GM19238 (cell line): ENCODE data around the gene ZDBF2.
A peak's percentile ranks its signal among the peaks of the same experiment; 100 is the strongest.
"Not testable (repeated sequence)": the region's sequence is repeated elsewhere in the genome, so short reads cannot be mapped to it uniquely, and the experiment has no call there.

ENCODE experiments used
- DNase-seq: peaks from one replicate; pipeline ENCODE4 v3.0.0; 2011; ENCODE audit warnings: low spot score; ENCODE audit not compliant: insufficient read length

The ZDBF2 gene

GRCh38 chr2:206274434-206275311 is at the start of gene ZDBF2:
ZDBF2 (plus strand) TSS chr2:206274663; CDS start chr2:206281850, 7,187 bp downstream.
- peak; percentile 60 for DNase-seq

GRCh38 chr2:206225435-206226232 is 48.8 kb upstream of the ZDBF2 start:
- peak; percentile 28 for DNase-seq

GRCh38 chr2:206228636-206229035 is 45.8 kb upstream of the ZDBF2 start:
- DNase-seq: not testable (repeated sequence)

GRCh38 chr2:206229642-206230041 is 44.8 kb upstream of the ZDBF2 start:
- no peak for DNase-seq

- no peak for DNase-seq
Observed at GRCh38 chr2:206230060-206230762, 44.3 kb upstream of the ZDBF2 start.

- DNase-seq: no peak
Observed at GRCh38 chr2:206231669-206232286, 42.7 kb upstream of the ZDBF2 start.

- DNase-seq: no peak
Observed at GRCh38 chr2:206232287-206233035, 42.0 kb upstream of the ZDBF2 start.

- DNase-seq: no peak
Observed at GRCh38 chr2:206239157-206239556, 35.3 kb upstream of the ZDBF2 start.

GRCh38 chr2:206240327-206240726 is 34.1 kb upstream of the ZDBF2 start:
- DNase-seq: no peak

- DNase-seq: no peak
Observed at GRCh38 chr2:206241736-206242135, 32.7 kb upstream of the ZDBF2 start.

GRCh38 chr2:206245265-206245672 is 29.2 kb upstream of the ZDBF2 start:
- DNase-seq: no peak

- DNase-seq: no peak
Observed at GRCh38 chr2:206250041-206250897, 24.2 kb upstream of the ZDBF2 start.

GRCh38 chr2:206253125-206253776 is 21.2 kb upstream of the ZDBF2 start:
- no peak for DNase-seq

GRCh38 chr2:206253777-206254166 is 20.7 kb upstream of the ZDBF2 start:
- no peak for DNase-seq

- no peak for DNase-seq
Observed at GRCh38 chr2:206255003-206255402, 19.5 kb upstream of the ZDBF2 start.

GRCh38 chr2:206256706-206257205 is 17.7 kb upstream of the ZDBF2 start:
- DNase-seq: no peak

GRCh38 chr2:206257350-206257749 is 17.1 kb upstream of the ZDBF2 start:
- no peak for DNase-seq

GRCh38 chr2:206257861-206258260 is 16.6 kb upstream of the ZDBF2 start:
- DNase-seq: no peak

- DNase-seq: not testable (repeated sequence)
Observed at GRCh38 chr2:206258615-206259014, 15.8 kb upstream of the ZDBF2 start.
